MM.1S (cell line): ENCODE data around the gene FOXRED2.

Source experiments
- DNase-seq: peaks from one replicate; pipeline ENCODE4 v3.0.0-alpha.2; 2015
- H2AFZ ChIP-seq: fragments of 300-600 bp; sonication (generic); 2 replicates; pipeline ENCODE4 v1.6.0; 2016; ENCODE audit warnings: antibody characterized with exemption, low read length
- H3F3A ChIP-seq: fragments of 300-600 bp; sonication (generic); 2 replicates; pipeline ENCODE4 v1.6.1; 2016; ENCODE audit warnings: mild to moderate bottlenecking, antibody characterized with exemption, low read length, moderate library complexity, mixed read lengths; ENCODE audit not compliant: insufficient read depth
- H3K27ac ChIP-seq: fragments of 300-600 bp; sonication (generic); 2 replicates; pipeline ENCODE4 v1.5.1; 2016; ENCODE audit warnings: mild to moderate bottlenecking, low read length
- H3K27me3 ChIP-seq: fragments of 300-600 bp; sonication (generic); replicated peaks from 2 replicates; pipeline ENCODE4 v1.6.0; 2016; ENCODE audit warnings: low read length; ENCODE audit not compliant: insufficient read depth
- H3K36me3 ChIP-seq: fragments of 300-600 bp; sonication (generic); replicated peaks from 2 replicates; pipeline ENCODE4 v1.6.1; 2016; ENCODE audit warnings: mild to moderate bottlenecking, low read length, mixed read lengths; ENCODE audit not compliant: insufficient read depth
- H3K4me1 ChIP-seq: fragments of 300-600 bp; sonication (generic); 2 replicates; pipeline ENCODE4 v1.6.1; 2016; ENCODE audit warnings: low read length, mixed read lengths
- H3K4me2 ChIP-seq: fragments of 300-600 bp; sonication (generic); 2 replicates; pipeline ENCODE4 v1.6.0; 2016; ENCODE audit warnings: low read depth, low read length
- H3K4me3 ChIP-seq: fragments of 300-600 bp; sonication (generic); 2 replicates; pipeline ENCODE4 v1.5.1; 2016; ENCODE audit warnings: low read length, mixed read lengths
- H3K79me2 ChIP-seq: fragments of 300-600 bp; sonication (generic); 2 replicates; pipeline ENCODE4 v1.6.1; 2016; ENCODE audit warnings: mixed run types, low read length, mixed read lengths
- H3K9ac ChIP-seq: fragments of 300-600 bp; sonication (generic); 2 replicates; pipeline ENCODE4 v1.6.1; 2016; ENCODE audit warnings: low read length, mixed read lengths
- H3K9me2 ChIP-seq: fragments of 300-600 bp; sonication (generic); replicated peaks from 2 replicates; pipeline ENCODE4 v1.6.1; 2016; ENCODE audit warnings: mild to moderate bottlenecking, low read length, mixed read lengths; ENCODE audit not compliant: insufficient read depth
- H3K9me3 ChIP-seq: fragments of 300-600 bp; sonication (generic); replicated peaks from 2 replicates; pipeline ENCODE4 v1.6.1; 2016; ENCODE audit warnings: mild to moderate bottlenecking, low read length, mixed read lengths; ENCODE audit not compliant: insufficient read depth
- H4K20me1 ChIP-seq: fragments of 300-600 bp; sonication (generic); 2 replicates; pipeline ENCODE4 v1.6.1; 2016; ENCODE audit warnings: mild to moderate bottlenecking, low read length, moderate library complexity, mixed read lengths; ENCODE audit not compliant: insufficient read depth
- CTCF ChIP-seq: fragments of 300-600 bp; sonication (generic); IDR thresholded peaks from 2 replicates; pipeline ENCODE4 v1.5.1; 2016; ENCODE audit warnings: antibody characterized with exemption, low read length, mixed read lengths
- EZH2 ChIP-seq: fragments of 300-600 bp; sonication (generic); optimal IDR thresholded peaks from 2 replicates; pipeline ENCODE3; 2017; ENCODE audit warnings: low read depth, mild to moderate bottlenecking, antibody characterized with exemption, low read length, mixed read lengths
- EZH2phosphoT487 ChIP-seq: fragments of 300-600 bp; sonication (generic); IDR thresholded peaks from 2 replicates; pipeline ENCODE4 v1.6.1; 2018; ENCODE audit warnings: antibody characterized with exemption, low read length

FOXRED2 gene

GRCh38 chr22:36550701-36551495, 44.1 kb upstream of the FOXRED2 start:
- Histone ChIP-seq H4K20me1 (no peaks in the 10 kb centered on the region), H3K9me3 (no peaks in the 10 kb centered on the region), H3F3A (no peaks in the 10 kb centered on the region), H3K27me3 (peaks cover 73% of the 10 kb centered on the region), H3K79me2 (no peaks in the 10 kb centered on the region), H3K9ac (no peak overlapping the region), H3K36me3 (no peaks in the 10 kb centered on the region), H2AFZ (no peak overlapping the region), H3K27ac (no peak overlapping the region), H3K9me2 (no peaks in the 10 kb centered on the region), H3K4me1 (no peaks in the 10 kb centered on the region), H3K4me2 (no peak overlapping the region), H3K4me3 (no peak overlapping the region)
- DNase-seq = no peak
- no peak for TF ChIP-seq EZH2
- TF ChIP-seq CTCF = no peak
- TF ChIP-seq EZH2phosphoT487 = no peak

- Histone ChIP-seq H3K79me2 (no peaks in the 10 kb centered on the region), H2AFZ (no peak overlapping the region), H3K27ac (no peak overlapping the region), H3K9ac (no peak overlapping the region), H3K4me2 (no peak overlapping the region), H4K20me1 (no peaks in the 10 kb centered on the region), H3K9me2 (no peaks in the 10 kb centered on the region), H3K9me3 (no peaks in the 10 kb centered on the region), H3K4me1 (no peaks in the 10 kb centered on the region), H3K36me3 (no peaks in the 10 kb centered on the region), H3K4me3 (no peak overlapping the region), H3F3A (no peaks in the 10 kb centered on the region), H3K27me3 (peaks cover 72% of the 10 kb centered on the region)
- TF ChIP-seq EZH2 (no peak), CTCF (no peak), EZH2phosphoT487 (no peak)
- no peak for DNase-seq
These were observed 42.2 kb upstream of the FOXRED2 start for GRCh38 chr22:36549033-36549432.

- H3K4me1 ChIP-seq = no peaks in the 10 kb centered on the region
- DNase-seq = no peak
- TF ChIP-seq EZH2phosphoT487 (no peak), EZH2 (no peak), CTCF (no peak)
These were observed 41.8 kb upstream of the FOXRED2 start for GRCh38 chr22:36548606-36549005.

More at GRCh38 chr22:36548606-36549005, 41.8 kb upstream of the FOXRED2 start:
- Histone ChIP-seq H3K79me2 (no peaks in the 10 kb centered on the region), H4K20me1 (no peaks in the 10 kb centered on the region), H3K27me3 (peaks cover 70% of the 10 kb centered on the region), H3K4me2 (no peak overlapping the region), H3F3A (no peaks in the 10 kb centered on the region), H3K36me3 (no peaks in the 10 kb centered on the region), H3K9me3 (no peaks in the 10 kb centered on the region), H2AFZ (no peak overlapping the region), H3K27ac (no peak overlapping the region), H3K9ac (no peak overlapping the region), H3K9me2 (no peaks in the 10 kb centered on the region), H3K4me3 (no peak overlapping the region)
